Activated CD4-positive, alpha-beta T cell treated with anti-CD3 and anti-CD28 coated beads, Interleukin-2, amount 50 U/mL, for 24 hours (primary cell): ENCODE data around the gene DCUN1D3.

Experiments used
- DNase-seq, 2 donors: peaks; one replicate each; pipeline ENCODE4 v3.0.0-alpha.2; 2020; ENCODE audit warnings: low read depth in 1 of 2, low spot score in 1 of 2

DCUN1D3 gene

GRCh38 chr16:20920091-20920490, 19.9 kb upstream of the DCUN1D3 start:
- no peak for DNase-seq

- no peak for DNase-seq
Measured at GRCh38 chr16:20918486-20919239, 18.5 kb upstream of the DCUN1D3 start.

GRCh38 chr16:20916942-20917341, 16.8 kb upstream of the DCUN1D3 start:
- no peak for DNase-seq

- DNase-seq, result no peak
Measured at GRCh38 chr16:20916289-20916688, 16.1 kb upstream of the DCUN1D3 start.

GRCh38 chr16:20911361-20911760, 11.2 kb upstream of the DCUN1D3 start:
- no peak for DNase-seq

- no peak for DNase-seq
Measured at GRCh38 chr16:20910781-20911321, 10.7 kb upstream of the DCUN1D3 start.

- no peak for DNase-seq
Measured at GRCh38 chr16:20906341-20907255, 6.4 kb upstream of the DCUN1D3 start.

GRCh38 chr16:20905576-20905975, 5.4 kb upstream of the DCUN1D3 start:
- DNase-seq, result no peak

GRCh38 chr16:20904507-20905081, 4.4 kb upstream of the DCUN1D3 start:
- peak in 1 of 2 donors; percentile 20 for DNase-seq

- no peak for DNase-seq
Measured at GRCh38 chr16:20903899-20904506, 3.8 kb upstream of the DCUN1D3 start.

- DNase-seq, result no peak
Measured at GRCh38 chr16:20903116-20903898, 3.1 kb upstream of the DCUN1D3 start.

GRCh38 chr16:20902426-20902825, 2.3 kb upstream of the DCUN1D3 start:
- DNase-seq, result no peak

- no peak for DNase-seq
Measured at GRCh38 chr16:20901436-20902112, 1.4 kb upstream of the DCUN1D3 start.

GRCh38 chr16:20901068-20901435, 894 bp upstream of the DCUN1D3 start:
- DNase-seq, result no peak

GRCh38 chr16:20899477-20900298, 470 bp downstream of the DCUN1D3 start:
- no peak for DNase-seq

GRCh38 chr16:20899071-20899470, 1.1 kb downstream of the DCUN1D3 start:
- DNase-seq, result no peak

- no peak for DNase-seq
Measured at GRCh38 chr16:20897922-20898321, 2.2 kb downstream of the DCUN1D3 start.

GRCh38 chr16:20897253-20897897, 2.8 kb downstream of the DCUN1D3 start:
- DNase-seq, result no peak

- no peak for DNase-seq
Measured at GRCh38 chr16:20894388-20894787, 5.8 kb downstream of the DCUN1D3 start.
